ENCODE measurements around the gene TMPRSS2.

Gene TMPRSS2

GRCh38 chr21:41494242-41494641, 13.7 kb downstream of the TMPRSS2 start:
- H3K36me3 ChIP-seq (ENCODE audit: control insufficient read depth in 4 of 4, insufficient read depth in 4 of 4, low read length in 3 of 4): no peaks in the 10 kb centered on the region
- DNase-seq: no peak
- H3K9me3 ChIP-seq (ENCODE audit: control extremely low read depth in 1 of 5, control insufficient read depth in 4 of 5, insufficient read depth in 2 of 5, low read depth in 1 of 5, low read length in 4 of 5): no peaks in the 10 kb centered on the region
- peaks cover 2 to 21% (median 5%) of the 10 kb centered on the region in 5 experiments for H3K27me3 ChIP-seq (replicated peaks in 2 of 5; ENCODE audit: control insufficient read depth in 4 of 5, insufficient read depth in 5 of 5, low read length in 4 of 5)
- H3K4me1 ChIP-seq (ENCODE audit: control extremely low read depth in 1 of 4, control insufficient read depth in 4 of 4, insufficient read depth in 4 of 4, low read length in 3 of 4): no peaks in the 10 kb centered on the region
- POLR2A ChIA-PET: no interaction called here
- WGBS (ENCODE audit: insufficient coverage): 98% methylated on average over 16 of the region's 16 CpGs
- H3K27ac ChIP-seq (ENCODE audit: insufficient read depth in 1 of 2, low read depth in 1 of 2, low read length in 2 of 2, poor library complexity in 1 of 2, severe bottlenecking in 2 of 2): no peak overlapping the region
- CTCF ChIA-PET: no interaction called here
- H3K4me3 ChIP-seq (ENCODE audit: control insufficient read depth in 1 of 7, extremely low read depth in 1 of 7, insufficient read depth in 4 of 7, low read depth in 2 of 7, low read length in 6 of 7): no peak overlapping the region

DNA sequence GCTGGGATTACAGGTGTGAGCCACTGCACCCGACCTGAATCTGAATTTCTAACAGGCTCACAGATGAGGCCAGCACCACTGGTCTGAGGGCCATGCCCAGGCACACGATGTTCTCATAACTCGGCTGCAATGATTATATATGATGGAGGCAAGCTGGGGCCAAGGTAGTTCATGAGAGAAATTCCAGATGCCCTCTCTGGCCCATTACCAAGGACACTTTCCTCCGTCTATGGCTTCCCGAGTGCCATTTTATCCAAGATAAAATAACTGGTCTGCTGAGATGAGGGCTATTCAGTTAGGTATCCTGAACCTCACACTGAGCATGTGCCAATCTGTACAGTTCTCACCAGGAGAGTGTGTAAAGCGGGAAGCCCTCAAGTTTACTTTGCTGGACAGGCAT, 16.5 kb downstream of the TMPRSS2 start:
- ChIA-PET CTCF (no interaction called here), POLR2A (no interaction called here)
- peaks cover 0 to 14% (median 5%) of the 10 kb centered on the region in 5 experiments for H3K27me3 ChIP-seq (replicated peaks in 2 of 5; ENCODE audit: control insufficient read depth in 4 of 5, insufficient read depth in 5 of 5, low read length in 4 of 5)
- no peak for DNase-seq
- 88% methylated on average over 6 of the region's 6 CpGs for WGBS (ENCODE audit: insufficient coverage)
- H3K4me1 ChIP-seq (ENCODE audit: control extremely low read depth in 1 of 4, control insufficient read depth in 4 of 4, insufficient read depth in 4 of 4, low read length in 3 of 4): no peaks in the 10 kb centered on the region
- H3K27ac ChIP-seq (ENCODE audit: insufficient read depth in 1 of 2, low read depth in 1 of 2, low read length in 2 of 2, poor library complexity in 1 of 2, severe bottlenecking in 2 of 2): no peak overlapping the region
- no peaks in the 10 kb centered on the region for H3K36me3 ChIP-seq (ENCODE audit: control insufficient read depth in 4 of 4, insufficient read depth in 4 of 4, low read length in 3 of 4)
- H3K9me3 ChIP-seq (ENCODE audit: control extremely low read depth in 1 of 5, control insufficient read depth in 4 of 5, insufficient read depth in 2 of 5, low read depth in 1 of 5, low read length in 4 of 5): no peaks in the 10 kb centered on the region
- no peak overlapping the region for H3K4me3 ChIP-seq (ENCODE audit: control insufficient read depth in 1 of 7, extremely low read depth in 1 of 7, insufficient read depth in 4 of 7, low read depth in 2 of 7, low read length in 6 of 7)

GRCh38 chr21:41490330-41490729, 17.6 kb downstream of the TMPRSS2 start:
- no peak overlapping the region for H3K4me3 ChIP-seq (ENCODE audit: control insufficient read depth in 1 of 7, extremely low read depth in 1 of 7, insufficient read depth in 4 of 7, low read depth in 2 of 7, low read length in 6 of 7)
- POLR2A ChIA-PET: no interaction called here
- WGBS (ENCODE audit: insufficient coverage): 95% methylated on average over 4 of the region's 4 CpGs
- H3K9me3 ChIP-seq (ENCODE audit: control extremely low read depth in 1 of 5, control insufficient read depth in 4 of 5, insufficient read depth in 2 of 5, low read depth in 1 of 5, low read length in 4 of 5): no peaks in the 10 kb centered on the region
- CTCF ChIA-PET: no interaction called here
- no peaks in the 10 kb centered on the region for H3K4me1 ChIP-seq (ENCODE audit: control extremely low read depth in 1 of 4, control insufficient read depth in 4 of 4, insufficient read depth in 4 of 4, low read length in 3 of 4)
- H3K36me3 ChIP-seq (ENCODE audit: control insufficient read depth in 4 of 4, insufficient read depth in 4 of 4, low read length in 3 of 4): no peaks in the 10 kb centered on the region
- H3K27ac ChIP-seq (ENCODE audit: insufficient read depth in 1 of 2, low read depth in 1 of 2, low read length in 2 of 2, poor library complexity in 1 of 2, severe bottlenecking in 2 of 2): no peak overlapping the region
- peaks cover 0 to 14% (median 5%) of the 10 kb centered on the region in 5 experiments for H3K27me3 ChIP-seq (replicated peaks in 2 of 5; ENCODE audit: control insufficient read depth in 4 of 5, insufficient read depth in 5 of 5, low read length in 4 of 5)
- DNase-seq: no peak

DNA sequence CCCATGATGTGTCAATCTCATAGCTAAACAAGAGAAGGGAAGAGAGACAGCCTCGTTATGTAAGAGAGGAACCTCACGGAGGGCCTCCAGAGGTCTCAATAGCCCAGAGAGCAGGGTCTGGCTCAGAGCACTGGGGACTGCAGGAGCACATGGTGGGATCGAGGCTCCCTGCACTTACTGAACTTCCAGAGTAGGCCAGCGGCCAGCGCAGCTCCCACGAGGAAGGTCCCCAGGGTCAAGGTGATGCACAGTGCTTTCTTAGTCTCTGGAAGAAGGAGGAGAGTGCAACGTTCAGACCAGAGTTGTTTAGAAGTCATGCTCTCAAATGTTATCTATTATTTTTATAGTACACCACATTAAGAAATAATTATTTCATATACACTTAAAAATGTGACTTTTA, 18.6 kb downstream of the TMPRSS2 start:
- Histone ChIP-seq H3K4me3 (ENCODE audit: control insufficient read depth in 1 of 7, extremely low read depth in 1 of 7, insufficient read depth in 4 of 7, low read depth in 2 of 7, low read length in 6 of 7) (no peak overlapping the region), H3K4me1 (ENCODE audit: control extremely low read depth in 1 of 4, control insufficient read depth in 4 of 4, insufficient read depth in 4 of 4, low read length in 3 of 4) (no peaks in the 10 kb centered on the region), H3K27me3 (replicated peaks in 2 of 5; ENCODE audit: control insufficient read depth in 4 of 5, insufficient read depth in 5 of 5, low read length in 4 of 5) (peaks cover 0 to 14% (median 8%) of the 10 kb centered on the region in 5 experiments), H3K27ac (ENCODE audit: insufficient read depth in 1 of 2, low read depth in 1 of 2, low read length in 2 of 2, poor library complexity in 1 of 2, severe bottlenecking in 2 of 2) (no peak overlapping the region), H3K36me3 (ENCODE audit: control insufficient read depth in 4 of 4, insufficient read depth in 4 of 4, low read length in 3 of 4) (no peaks in the 10 kb centered on the region), H3K9me3 (ENCODE audit: control extremely low read depth in 1 of 5, control insufficient read depth in 4 of 5, insufficient read depth in 2 of 5, low read depth in 1 of 5, low read length in 4 of 5) (no peaks in the 10 kb centered on the region)
- CTCF ChIA-PET: no interaction called here
- WGBS (ENCODE audit: insufficient coverage): 84% methylated on average over 6 of the region's 7 CpGs
- POLR2A ChIA-PET: no interaction called here
- no peak for DNase-seq

DNA sequence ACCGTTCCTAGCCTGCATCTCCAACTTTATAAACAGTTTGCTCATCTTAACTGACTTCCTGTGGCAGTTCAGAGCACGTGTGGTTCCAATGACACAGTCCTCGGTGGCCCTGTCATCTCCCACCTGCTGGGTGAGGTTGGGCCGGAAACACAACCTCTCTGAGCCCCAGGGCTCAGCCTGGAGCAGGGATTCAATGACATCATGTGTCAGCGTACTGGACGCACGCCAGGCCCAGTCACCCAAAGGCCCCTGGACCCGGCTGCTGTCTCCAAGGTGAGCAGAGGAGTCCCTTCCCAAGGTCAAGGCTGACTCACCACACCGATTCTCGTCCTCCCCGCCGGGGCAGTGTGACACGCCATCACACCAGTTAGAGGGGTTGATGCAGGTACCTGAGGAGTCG, 19.9 kb downstream of the TMPRSS2 start:
- H3K27me3 ChIP-seq (replicated peaks in 2 of 5; ENCODE audit: control insufficient read depth in 4 of 5, insufficient read depth in 5 of 5, low read length in 4 of 5): peaks cover 0 to 12% (median 8%) of the 10 kb centered on the region in 5 experiments
- H3K4me1 ChIP-seq (ENCODE audit: control extremely low read depth in 1 of 4, control insufficient read depth in 4 of 4, insufficient read depth in 4 of 4, low read length in 3 of 4): no peaks in the 10 kb centered on the region
- no peak overlapping the region for H3K27ac ChIP-seq (ENCODE audit: insufficient read depth in 1 of 2, low read depth in 1 of 2, low read length in 2 of 2, poor library complexity in 1 of 2, severe bottlenecking in 2 of 2)
- POLR2A ChIA-PET: no interaction called here
- WGBS (ENCODE audit: insufficient coverage): 98% methylated on average over 14 of the region's 14 CpGs
- H3K9me3 ChIP-seq (ENCODE audit: control extremely low read depth in 1 of 5, control insufficient read depth in 4 of 5, insufficient read depth in 2 of 5, low read depth in 1 of 5, low read length in 4 of 5): no peaks in the 10 kb centered on the region
- H3K36me3 ChIP-seq (ENCODE audit: control insufficient read depth in 4 of 4, insufficient read depth in 4 of 4, low read length in 3 of 4): no peaks in the 10 kb centered on the region
- CTCF ChIA-PET: no interaction called here
- no peak overlapping the region for H3K4me3 ChIP-seq (ENCODE audit: control insufficient read depth in 1 of 7, extremely low read depth in 1 of 7, insufficient read depth in 4 of 7, low read depth in 2 of 7, low read length in 6 of 7)
- DNase-seq: no peak

DNA sequence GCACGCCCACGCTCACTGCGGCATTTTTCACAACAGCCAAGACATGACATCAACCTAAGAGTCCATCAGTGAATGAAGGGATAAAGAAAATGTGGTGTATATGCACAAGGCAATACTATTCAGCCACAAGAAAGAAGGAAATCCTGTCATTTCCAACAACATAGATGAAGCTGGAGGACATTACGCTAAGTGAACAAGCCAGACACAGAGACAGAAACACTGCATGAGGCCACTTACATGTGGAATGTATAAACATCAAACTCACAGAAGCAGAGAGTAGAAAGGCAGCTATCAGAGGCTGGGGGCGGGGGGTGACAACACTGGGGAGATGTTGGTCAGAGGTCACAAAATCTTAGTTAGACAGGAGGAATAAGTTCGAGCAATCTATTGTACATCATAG, 20.9 kb downstream of the TMPRSS2 start:
- Histone ChIP-seq H3K4me3 (ENCODE audit: control insufficient read depth in 1 of 7, extremely low read depth in 1 of 7, insufficient read depth in 4 of 7, low read depth in 2 of 7, low read length in 6 of 7) (no peak overlapping the region), H3K9me3 (ENCODE audit: control extremely low read depth in 1 of 5, control insufficient read depth in 4 of 5, insufficient read depth in 2 of 5, low read depth in 1 of 5, low read length in 4 of 5) (no peaks in the 10 kb centered on the region), H3K27ac (ENCODE audit: insufficient read depth in 1 of 2, low read depth in 1 of 2, low read length in 2 of 2, poor library complexity in 1 of 2, severe bottlenecking in 2 of 2) (no peak overlapping the region), H3K27me3 (replicated peaks in 2 of 5; ENCODE audit: control insufficient read depth in 4 of 5, insufficient read depth in 5 of 5, low read length in 4 of 5) (peaks cover 0 to 13% (median 6%) of the 10 kb centered on the region in 5 experiments), H3K36me3 (ENCODE audit: control insufficient read depth in 4 of 4, insufficient read depth in 4 of 4, low read length in 3 of 4) (no peaks in the 10 kb centered on the region), H3K4me1 (ENCODE audit: control extremely low read depth in 1 of 4, control insufficient read depth in 4 of 4, insufficient read depth in 4 of 4, low read length in 3 of 4) (no peaks in the 10 kb centered on the region)
- no peak for DNase-seq
- WGBS (ENCODE audit: insufficient coverage): no CpG with 5 or more reads among the region's 6 CpGs
- ChIA-PET CTCF (no interaction called here), POLR2A (no interaction called here)

DNA sequence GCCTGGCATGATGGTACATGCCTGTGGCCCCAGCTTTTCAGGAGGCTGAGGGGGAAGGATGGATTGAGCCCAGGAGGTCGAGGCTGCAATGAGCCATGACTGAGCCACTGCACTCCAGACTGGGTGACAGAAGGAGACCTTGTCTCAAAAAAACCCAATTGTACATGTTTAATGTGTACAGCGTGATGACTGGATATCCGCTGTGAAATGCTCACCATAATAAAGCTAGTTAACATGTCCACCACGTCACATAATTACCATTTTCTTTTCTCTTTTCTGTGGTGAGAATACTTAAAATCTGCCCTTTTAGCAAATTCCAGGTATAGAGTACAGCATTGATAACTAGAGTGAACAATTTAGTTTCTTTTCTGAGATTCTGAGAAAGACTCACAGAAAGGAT, 24.0 kb downstream of the TMPRSS2 start:
- CTCF ChIA-PET: no interaction called here
- no peaks in the 10 kb centered on the region for H3K4me1 ChIP-seq (ENCODE audit: control extremely low read depth in 1 of 4, control insufficient read depth in 4 of 4, insufficient read depth in 4 of 4, low read length in 3 of 4)
- no peak overlapping the region for H3K27ac ChIP-seq (ENCODE audit: insufficient read depth in 1 of 2, low read depth in 1 of 2, low read length in 2 of 2, poor library complexity in 1 of 2, severe bottlenecking in 2 of 2)
- POLR2A ChIA-PET: no interaction called here
- H3K27me3 ChIP-seq (replicated peaks in 2 of 5; ENCODE audit: control insufficient read depth in 4 of 5, insufficient read depth in 5 of 5, low read length in 4 of 5): peaks cover 0 to 21% (median 7%) of the 10 kb centered on the region in 5 experiments
- 100% methylated on average over 2 of the region's 4 CpGs for WGBS (ENCODE audit: insufficient coverage)
- no peaks in the 10 kb centered on the region for H3K9me3 ChIP-seq (ENCODE audit: control extremely low read depth in 1 of 5, control insufficient read depth in 4 of 5, insufficient read depth in 2 of 5, low read depth in 1 of 5, low read length in 4 of 5)
- no peak overlapping the region for H3K4me3 ChIP-seq (ENCODE audit: control insufficient read depth in 1 of 7, extremely low read depth in 1 of 7, insufficient read depth in 4 of 7, low read depth in 2 of 7, low read length in 6 of 7)
- DNase-seq: no peak
- H3K36me3 ChIP-seq (ENCODE audit: control insufficient read depth in 4 of 4, insufficient read depth in 4 of 4, low read length in 3 of 4): no peaks in the 10 kb centered on the region

Measured in common myeloid progenitor, CD34-positive (primary cell).